Measurements from ENCODE around the gene SALL1. TPM values are rescaled to one million over a fixed set of nuclear protein-coding genes. Genes with fewer than 3 reads are reported as not detected.

Gene SALL1
- total RNA-seq, 3 donors from 2014 or later (not counting 1 experiment from before 2014, with no cell fraction given) = not detected

DNA sequence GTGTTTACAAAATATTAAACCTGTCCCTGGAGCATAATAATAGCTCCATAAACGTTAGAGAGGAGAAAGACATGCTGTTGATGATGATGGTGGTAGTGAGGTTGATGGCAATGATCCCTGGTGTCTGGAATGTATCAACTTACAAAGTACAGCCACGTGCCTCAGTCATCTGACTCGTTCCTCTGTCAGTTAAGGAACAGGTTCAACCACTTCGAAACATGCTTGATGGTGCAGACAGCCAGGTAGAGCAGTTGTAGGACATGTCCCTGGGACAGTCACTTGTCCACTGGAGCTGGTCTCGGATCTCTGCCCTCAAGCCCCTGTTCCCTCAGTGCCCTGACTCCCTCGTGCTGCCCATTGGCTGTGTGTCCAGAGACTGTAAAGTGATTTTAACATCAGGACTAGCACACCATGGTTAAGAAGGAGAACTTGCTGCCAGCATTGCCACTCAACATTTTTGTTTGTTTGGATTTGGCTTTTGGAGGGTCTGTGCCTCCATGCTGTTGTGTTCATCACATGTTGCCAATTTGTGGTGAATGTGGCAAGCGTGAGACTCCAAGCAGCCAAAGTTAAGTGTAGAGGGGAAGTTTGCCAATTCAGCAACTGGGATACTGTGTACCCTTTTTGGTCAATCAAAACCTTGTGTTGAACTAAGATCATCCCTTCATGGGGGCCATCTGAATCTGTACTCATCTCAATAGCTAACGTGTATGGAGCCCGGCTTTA is 16.3 kb upstream of the SALL1 start:
- H3K27me3 ChIP-seq (ENCODE audit: control insufficient read depth, insufficient read depth, low read length) = no peaks in the 10 kb centered on the region
- no peaks in the 10 kb centered on the region for H3K9me3 ChIP-seq (ENCODE audit: control insufficient read depth, insufficient read depth, low read length)
- Mint-ChIP-seq H3K4me1 (no peaks in the 10 kb centered on the region), H3K27ac (no peak overlapping the region), H3K4me3 (no peak overlapping the region), H3K9me3 (no peaks in the 10 kb centered on the region), H3K27me3 (ENCODE audit: low read depth in 2 of 2) (no peaks in the 10 kb centered on the region), H3K36me3 (no peaks in the 10 kb centered on the region)
- DNase-seq (no peak), ATAC-seq (no peak)
- no peak overlapping the region for H3K27ac ChIP-seq (ENCODE audit: low read length)
- no peaks in the 10 kb centered on the region for H3K36me3 ChIP-seq (ENCODE audit: control insufficient read depth, insufficient read depth, low read length)
- H3K4me3 ChIP-seq (ENCODE audit: low read length) = no peak overlapping the region
- WGBS (ENCODE audit: insufficient coverage) = 69% methylated on average over 9 of the region's 9 CpGs
- TF ChIP-seq, protein P1, sequence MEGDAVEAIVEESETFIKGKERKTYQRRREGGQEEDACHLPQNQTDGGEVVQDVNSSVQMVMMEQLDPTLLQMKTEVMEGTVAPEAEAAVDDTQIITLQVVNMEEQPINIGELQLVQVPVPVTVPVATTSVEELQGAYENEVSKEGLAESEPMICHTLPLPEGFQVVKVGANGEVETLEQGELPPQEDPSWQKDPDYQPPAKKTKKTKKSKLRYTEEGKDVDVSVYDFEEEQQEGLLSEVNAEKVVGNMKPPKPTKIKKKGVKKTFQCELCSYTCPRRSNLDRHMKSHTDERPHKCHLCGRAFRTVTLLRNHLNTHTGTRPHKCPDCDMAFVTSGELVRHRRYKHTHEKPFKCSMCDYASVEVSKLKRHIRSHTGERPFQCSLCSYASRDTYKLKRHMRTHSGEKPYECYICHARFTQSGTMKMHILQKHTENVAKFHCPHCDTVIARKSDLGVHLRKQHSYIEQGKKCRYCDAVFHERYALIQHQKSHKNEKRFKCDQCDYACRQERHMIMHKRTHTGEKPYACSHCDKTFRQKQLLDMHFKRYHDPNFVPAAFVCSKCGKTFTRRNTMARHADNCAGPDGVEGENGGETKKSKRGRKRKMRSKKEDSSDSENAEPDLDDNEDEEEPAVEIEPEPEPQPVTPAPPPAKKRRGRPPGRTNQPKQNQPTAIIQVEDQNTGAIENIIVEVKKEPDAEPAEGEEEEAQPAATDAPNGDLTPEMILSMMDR (IDR thresholded peaks at IDR 0.05) = no peak
- intact Hi-C loops (cut with micrococcal nuclease) = no loop called here
- H3K4me1 ChIP-seq (ENCODE audit: control insufficient read depth, insufficient read depth, low read length) = no peaks in the 10 kb centered on the region

DNA sequence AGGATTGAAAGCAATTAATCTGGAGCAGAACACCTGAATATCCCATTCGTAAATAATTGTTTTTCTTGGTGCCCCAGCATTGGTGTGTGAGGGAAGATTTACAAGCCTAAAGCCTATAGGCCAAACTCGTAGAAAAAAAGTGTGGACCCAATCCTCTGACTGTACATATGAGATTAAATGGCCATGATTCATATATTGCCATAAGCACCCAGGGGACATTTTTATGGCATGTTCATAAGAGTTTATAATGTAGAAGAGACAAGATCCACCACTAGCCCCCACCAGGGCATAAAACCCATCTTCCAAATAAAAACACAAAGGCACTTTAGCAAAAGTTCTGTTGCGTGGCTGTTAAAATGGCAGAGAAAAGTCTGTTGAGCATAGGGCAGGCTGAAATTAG is 15.5 kb upstream of the SALL1 start:
- Histone ChIP-seq H3K36me3 (ENCODE audit: control insufficient read depth, insufficient read depth, low read length) (no peaks in the 10 kb centered on the region), H3K9me3 (ENCODE audit: control insufficient read depth, insufficient read depth, low read length) (no peaks in the 10 kb centered on the region), H3K27me3 (ENCODE audit: control insufficient read depth, insufficient read depth, low read length) (no peaks in the 10 kb centered on the region), H3K4me1 (ENCODE audit: control insufficient read depth, insufficient read depth, low read length) (no peaks in the 10 kb centered on the region), H3K4me3 (ENCODE audit: low read length) (no peak overlapping the region), H3K27ac (ENCODE audit: low read length) (no peak overlapping the region)
- H3K36me3 Mint-ChIP-seq = no peaks in the 10 kb centered on the region
- DNase-seq (no peak), ATAC-seq (no peak)
- no peaks in the 10 kb centered on the region for H3K4me1 Mint-ChIP-seq
- no peak overlapping the region for H3K4me3 Mint-ChIP-seq
- 74% methylated on average over 3 of the region's 3 CpGs for WGBS (ENCODE audit: insufficient coverage)
- no peaks in the 10 kb centered on the region for H3K27me3 Mint-ChIP-seq (ENCODE audit: low read depth in 2 of 2)
- TF ChIP-seq, protein P1 (IDR thresholded peaks at IDR 0.05) = no peak
- no peaks in the 10 kb centered on the region for H3K9me3 Mint-ChIP-seq
- intact Hi-C loops (cut with micrococcal nuclease) = no loop called here
- H3K27ac Mint-ChIP-seq = no peak overlapping the region

DNA sequence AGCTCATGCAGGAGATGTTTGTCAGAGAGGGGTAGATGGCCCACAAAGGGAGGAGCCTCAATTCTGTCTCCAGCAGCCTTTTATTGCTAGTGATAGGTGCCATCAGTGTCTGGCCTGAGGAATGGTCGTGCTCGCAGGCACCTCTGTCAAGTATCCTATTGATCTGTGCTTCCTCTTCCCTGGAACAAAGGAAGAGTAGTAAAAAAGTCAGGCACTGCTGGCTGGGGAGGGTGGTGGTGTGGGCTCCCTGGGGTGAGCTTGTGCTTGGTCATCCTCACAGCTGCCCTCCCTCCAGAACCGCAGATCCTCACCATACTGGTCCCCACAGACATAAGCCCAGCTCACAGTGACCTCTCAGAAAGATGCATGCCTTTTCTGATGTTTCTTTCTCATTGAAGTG is 15.0 kb upstream of the SALL1 start:
- 27% methylated on average over 3 of the region's 3 CpGs for WGBS (ENCODE audit: insufficient coverage)
- intact Hi-C loops (cut with micrococcal nuclease) = no loop called here

More for the DNA sequence above, 15.0 kb upstream of the SALL1 start:
- Histone ChIP-seq H3K4me3 (ENCODE audit: low read length) (no peak overlapping the region), H3K27ac (ENCODE audit: low read length) (no peak overlapping the region), H3K36me3 (ENCODE audit: control insufficient read depth, insufficient read depth, low read length) (no peaks in the 10 kb centered on the region), H3K9me3 (ENCODE audit: control insufficient read depth, insufficient read depth, low read length) (no peaks in the 10 kb centered on the region), H3K27me3 (ENCODE audit: control insufficient read depth, insufficient read depth, low read length) (no peaks in the 10 kb centered on the region), H3K4me1 (ENCODE audit: control insufficient read depth, insufficient read depth, low read length) (no peaks in the 10 kb centered on the region)
- H3K27ac Mint-ChIP-seq = no peak overlapping the region
- ATAC-seq (no peak), DNase-seq (no peak)
- TF ChIP-seq, protein P1 (IDR thresholded peaks at IDR 0.05) = no peak
- H3K36me3 Mint-ChIP-seq = no peaks in the 10 kb centered on the region
- H3K4me1 Mint-ChIP-seq = no peaks in the 10 kb centered on the region
- H3K4me3 Mint-ChIP-seq = no peak overlapping the region
- H3K9me3 Mint-ChIP-seq = no peaks in the 10 kb centered on the region
- H3K27me3 Mint-ChIP-seq (ENCODE audit: low read depth in 2 of 2) = no peaks in the 10 kb centered on the region

Measured in natural killer cell (primary cell).